CD4-positive, alpha-beta memory T cell (primary cell): ENCODE measurements around the gene HACE1. TPM values are rescaled to one million over a fixed set of nuclear protein-coding genes. Genes with fewer than 3 reads are reported as not detected.
"Not testable (repeated sequence)": the region's sequence is repeated elsewhere in the genome, so short reads cannot be mapped to it uniquely, and the experiment has no call there.

Source experiments
- CTCF ChIA-PET: fragments of 350-600 bp; sonication (Branson Sonifier 250); formaldehyde crosslinking; loops from one replicate; lab custom pipeline; 2021; ENCODE audit warnings: inconsistent platforms; ENCODE audit not compliant: partially characterized antibody; lab: Charles Lee
- POLR2A ChIA-PET: fragments of 350-600 bp; sonication (Branson Sonifier 250); formaldehyde crosslinking; loops from one replicate; lab custom pipeline; 2021; ENCODE audit not compliant: partially characterized antibody; lab: Charles Lee
- DNase-seq, 5 donors: peaks; one replicate each; pipeline versions ENCODE4 v3.0.0 to v3.0.0-alpha.2; 2020 to 2022; ENCODE audit warnings: mixed read lengths in 1 of 5
- H3K27ac ChIP-seq: one replicate; pipeline ENCODE4 v1.7.0; 2013; ENCODE audit warnings: low read depth, low read length
- H3K27me3 ChIP-seq: 2 replicates; pipeline ENCODE4 v1.7.0; 2013; ENCODE audit warnings: mild to moderate bottlenecking, low read length, moderate library complexity; ENCODE audit not compliant: insufficient read depth
- H3K36me3 ChIP-seq: 2 replicates; pipeline ENCODE4 v1.7.0; 2013; ENCODE audit warnings: mild to moderate bottlenecking, low read length, moderate library complexity; ENCODE audit not compliant: insufficient read depth
- H3K4me1 ChIP-seq: 2 replicates; pipeline ENCODE4 v1.7.0; 2013; ENCODE audit warnings: mild to moderate bottlenecking, low read length, moderate library complexity; ENCODE audit not compliant: insufficient read depth
- H3K4me3 ChIP-seq, 2 donors: one replicate each; pipeline ENCODE4 v1.7.0; 2013; ENCODE audit warnings: low read length in 2 of 2, mild to moderate bottlenecking in 1 of 2
- H3K9me3 ChIP-seq, 2 donors: one replicate each; pipeline ENCODE4 v1.7.0; 2013; ENCODE audit warnings: low read length in 2 of 2, control low read depth in 1 of 2; ENCODE audit not compliant: control insufficient read depth in 1 of 2
- H3K27ac Mint-ChIP-seq, 7 donors: one replicate each; pipeline ENCODE4 v1.8.0; 2020 to 2021; ENCODE audit warnings: mixed read lengths in 7 of 7, mild to moderate bottlenecking in 6 of 7, inconsistent platforms in 3 of 7, moderate library complexity in 3 of 7
- H3K27me3 Mint-ChIP-seq, 2 donors: one replicate each; pipeline ENCODE4 v1.8.0; 2020 to 2021; ENCODE audit warnings: mixed read lengths in 2 of 2
- H3K36me3 Mint-ChIP-seq, 2 donors: one replicate each; pipeline ENCODE4 v1.8.0; 2020 to 2021; ENCODE audit warnings: mixed read lengths in 2 of 2, inconsistent platforms in 1 of 2, mild to moderate bottlenecking in 1 of 2
- H3K4me1 Mint-ChIP-seq, 4 donors: one replicate each; pipeline ENCODE4 v1.8.0; 2020 to 2021; ENCODE audit warnings: mixed read lengths in 4 of 4, mild to moderate bottlenecking in 1 of 4
- H3K4me3 Mint-ChIP-seq, 8 donors: one replicate each; pipeline ENCODE4 v1.8.0; 2020 to 2021; ENCODE audit warnings: mixed read lengths in 8 of 8, mild to moderate bottlenecking in 7 of 8, moderate library complexity in 6 of 8, inconsistent platforms in 3 of 8
- H3K9me3 Mint-ChIP-seq, 8 donors: one replicate each; pipeline ENCODE4 v1.8.0; 2020 to 2021; ENCODE audit warnings: mixed read lengths in 8 of 8, mild to moderate bottlenecking in 5 of 8, inconsistent platforms in 3 of 8, moderate library complexity in 1 of 8
- intact Hi-C: fragments of 100-400 bp; cut with micrococcal nuclease; formaldehyde crosslinking; loops from one replicate; pipeline ENCODE4 v1.15.1; 2023
- polyA plus RNA-seq, 2 donors: library from polyadenylated mRNA; unstranded; fragments of 300-500 nt; fragmentation: Illumina TruSeq; gene quantifications; one replicate each; pipeline ENCODE4 v1.2.3, GENCODE V29; 2021
- total RNA-seq, 2 experiments: library from RNA; stranded (reverse); gene quantifications; one replicate each; pipeline ENCODE4 v1.2.3, GENCODE V29; 2021

Gene HACE1
- total RNA-seq: 10 to 100 TPM; 14.4 to 16.0 TPM
- 1 to 10 TPM; 3.6 to 5.1 TPM for polyA plus RNA-seq

DNA sequence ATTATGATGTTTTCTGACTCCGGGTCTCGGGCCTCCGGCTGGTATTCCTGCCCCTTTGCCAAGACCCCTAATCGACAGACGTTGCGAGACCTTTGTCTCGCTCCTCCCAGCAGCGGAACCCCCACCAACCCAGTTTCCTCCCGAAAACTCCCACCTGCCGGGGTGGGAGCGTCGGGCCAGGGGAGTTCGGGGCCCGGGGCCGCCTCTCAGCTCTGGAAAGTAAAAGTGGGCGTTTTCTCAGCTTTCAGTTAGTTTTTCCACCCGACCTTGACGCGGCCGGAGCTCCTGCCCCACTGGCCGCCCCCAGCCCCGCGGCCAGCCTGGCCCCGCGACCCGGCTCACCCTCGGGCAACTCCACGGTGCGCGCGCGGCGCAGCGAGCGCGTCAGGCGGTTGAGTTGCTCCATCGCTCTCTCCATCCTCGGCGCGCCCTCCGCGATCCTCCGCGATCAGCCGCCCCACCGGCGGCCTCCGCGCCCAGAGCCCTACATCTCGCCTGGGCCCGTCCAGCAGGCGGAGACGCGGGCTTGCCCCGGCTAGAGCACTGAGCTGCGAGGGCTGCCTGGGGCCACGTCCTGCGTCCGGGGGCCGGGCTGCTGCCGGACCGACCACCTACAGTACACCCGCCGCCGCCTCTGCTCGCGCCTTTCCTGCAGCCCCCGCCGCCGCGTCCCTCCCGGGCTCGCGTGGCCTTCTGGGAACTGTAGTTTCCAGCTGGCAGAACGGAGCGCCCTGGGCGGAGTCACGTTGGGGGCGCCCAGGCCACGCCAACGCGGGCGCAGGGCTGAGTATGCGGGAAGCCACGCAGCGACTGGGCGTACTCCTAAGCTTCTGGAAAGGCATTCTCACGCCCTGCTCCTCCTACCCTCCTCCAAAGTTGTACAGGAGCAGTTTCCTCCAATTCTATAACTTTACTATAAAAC lies at the start of gene HACE1:
TSS of gene HACE1 (minus strand) at position 695 of the 922 bp plus-strand sequence. CDS start at position 418, 277 bp downstream.
- H3K4me1 Mint-ChIP-seq: peaks cover 8 to 22% (median 16%) of the 10 kb centered on the region in 4 donors
- Histone ChIP-seq H3K27ac (peak within 1 kb of the TSS; percentile 38), H3K9me3 (no peaks in the 10 kb centered on the region), H3K4me1 (peaks cover 14% of the 10 kb centered on the region), H3K27me3 (no peaks in the 10 kb centered on the region), H3K36me3 (no peaks in the 10 kb centered on the region), H3K4me3 (peak within 1 kb of the TSS; percentile 48 to 94)
- peak within 1 kb of the TSS; percentile 66 to 89 (median 83) for H3K27ac Mint-ChIP-seq
- DNase-seq: peak; percentile 86 to 90 (median 89)
- H3K4me3 Mint-ChIP-seq: peak within 1 kb of the TSS; percentile 90 to 95 (median 92)
- CTCF ChIA-PET: interaction anchor here (1.0 to 1.5 kb wide), 5 partner anchors 8 to 176 kb away, joined by 3 to 6 read pairs (median 5); no protein-coding TSS in a partner anchor
- peaks cover 3 to 5% of the 10 kb centered on the region in 2 donors for H3K27me3 Mint-ChIP-seq
- POLR2A ChIA-PET: interaction anchor here (0.8 kb wide), 1 partner anchor 11 kb away, joined by 3 read pairs; no protein-coding TSS in a partner anchor
- no peaks in the 10 kb centered on the region for H3K9me3 Mint-ChIP-seq
- peaks cover 0 to 1% of the 10 kb centered on the region in 2 donors for H3K36me3 Mint-ChIP-seq
- intact Hi-C loops: loop anchor here (1.0 to 2.0 kb wide), 2 partner anchors 71 to 544 kb away; partner anchors contain the start of gene PREP

DNA sequence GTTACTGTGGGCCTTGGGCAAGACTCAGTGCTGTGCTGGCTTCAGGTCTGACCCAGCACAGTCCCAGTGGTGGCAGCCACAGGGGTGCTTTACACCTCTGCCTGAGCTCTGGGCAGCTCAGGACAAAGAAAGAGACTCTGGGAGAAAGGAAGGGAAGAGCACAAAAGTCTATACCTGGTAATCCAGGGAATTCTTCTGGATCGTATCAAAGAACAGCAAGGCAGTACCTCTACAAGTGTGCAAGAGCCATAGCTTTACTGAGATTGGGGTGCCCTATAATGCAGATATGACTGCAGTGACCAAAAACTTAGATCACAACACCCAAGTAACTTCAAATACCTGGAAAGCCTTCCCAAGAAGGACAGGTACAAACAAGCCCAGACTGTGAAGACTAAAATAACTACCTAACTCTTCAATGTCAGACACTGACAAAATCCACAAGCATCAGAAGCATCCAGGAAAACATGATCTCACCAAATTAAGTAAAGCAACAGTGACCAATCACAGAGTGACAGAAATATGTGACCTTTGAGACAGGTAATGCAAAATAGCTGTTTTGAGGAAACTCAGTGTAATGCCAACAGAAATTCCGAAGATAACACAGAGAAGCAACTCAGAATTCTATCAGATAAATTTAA lies 49.3 kb upstream of the HACE1 start:
- no peaks in the 10 kb centered on the region for H3K4me1 Mint-ChIP-seq
- intact Hi-C loops: no loop called here

DNA sequence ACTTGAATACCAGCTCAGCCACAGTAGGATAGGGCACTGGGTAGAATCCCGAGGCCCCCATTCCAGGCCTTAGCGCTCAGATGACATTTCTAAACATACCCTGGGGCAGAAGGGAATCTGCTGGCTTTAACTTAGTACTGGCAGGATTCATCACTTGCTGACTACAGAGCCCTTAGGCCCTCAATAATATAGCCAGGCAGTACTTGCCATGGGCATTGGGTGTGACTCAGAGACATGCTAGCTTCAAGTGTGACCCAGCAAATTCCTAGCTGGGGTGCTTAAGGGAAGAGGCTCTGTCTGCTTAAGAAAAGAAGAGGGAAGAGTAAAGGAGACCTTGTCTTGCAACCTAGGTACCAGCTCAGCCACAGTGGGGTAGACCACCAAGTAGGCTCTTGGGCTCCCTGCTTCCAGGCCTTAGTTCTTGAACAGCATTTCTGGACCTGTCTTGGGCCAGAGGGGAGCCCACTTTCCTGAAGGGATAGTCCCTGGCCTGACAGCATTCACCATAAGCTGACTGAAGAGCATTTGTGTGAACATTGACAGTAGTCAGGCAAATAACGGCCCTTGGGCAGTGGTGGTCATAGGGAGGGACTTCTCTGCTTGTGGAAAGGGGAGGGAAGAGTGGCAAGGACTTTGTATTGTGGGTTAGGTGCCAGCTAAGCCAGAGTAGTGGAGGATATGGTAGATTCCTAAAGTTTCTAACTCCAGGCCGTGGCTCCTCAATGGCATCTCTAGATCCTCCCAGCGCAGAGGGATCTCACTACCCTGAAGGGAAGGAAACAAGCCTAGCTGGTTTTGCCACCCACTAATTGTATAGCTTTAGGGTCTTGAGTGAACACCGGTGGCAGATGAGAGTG lies 48.5 kb upstream of the HACE1 start:
- intact Hi-C loops: no loop called here

More for the DNA sequence above, 49.3 kb upstream of the HACE1 start:
- no peak overlapping the region for H3K27ac ChIP-seq
- H3K9me3 ChIP-seq: no peaks in the 10 kb centered on the region
- no peaks in the 10 kb centered on the region for H3K36me3 ChIP-seq
- H3K4me1 ChIP-seq: no peaks in the 10 kb centered on the region
- DNase-seq: no peak
- Mint-ChIP-seq H3K36me3 (no peaks in the 10 kb centered on the region), H3K9me3 (peaks cover 0 to 8% (median 4%) of the 10 kb centered on the region in 8 donors), H3K4me3 (no peak overlapping the region), H3K27me3 (peaks cover 5 to 12% of the 10 kb centered on the region in 2 donors), H3K27ac (no peak overlapping the region)
- no peak overlapping the region for H3K4me3 ChIP-seq
- H3K27me3 ChIP-seq: no peaks in the 10 kb centered on the region
- CTCF ChIA-PET: no interaction called here
- POLR2A ChIA-PET: no interaction called here

GRCh38 chr6:104898893-104899292 lies 39.2 kb upstream of the HACE1 start:
- H3K9me3 ChIP-seq, H3K36me3 ChIP-seq, intact Hi-C loops, H3K9me3 Mint-ChIP-seq, H3K4me1 ChIP-seq, H3K27me3 ChIP-seq, H3K4me1 Mint-ChIP-seq, DNase-seq, POLR2A ChIA-PET, H3K27ac Mint-ChIP-seq, H3K36me3 Mint-ChIP-seq, H3K4me3 Mint-ChIP-seq, H3K27ac ChIP-seq, H3K4me3 ChIP-seq: not testable (repeated sequence)
- H3K27me3 Mint-ChIP-seq: peaks cover 5 to 12% of the 10 kb centered on the region in 2 donors
- CTCF ChIA-PET: interaction anchor here (1.2 kb wide), 1 partner anchor 9 kb away, joined by 3 read pairs; no protein-coding TSS in a partner anchor

More for the DNA sequence above, 48.5 kb upstream of the HACE1 start:
- Histone ChIP-seq H3K27ac (no peak overlapping the region), H3K4me3 (no peak overlapping the region), H3K27me3 (no peaks in the 10 kb centered on the region), H3K9me3 (no peaks in the 10 kb centered on the region), H3K4me1 (no peaks in the 10 kb centered on the region), H3K36me3 (no peaks in the 10 kb centered on the region)
- Mint-ChIP-seq H3K9me3 (peaks cover 0 to 8% (median 4%) of the 10 kb centered on the region in 8 donors), H3K36me3 (no peaks in the 10 kb centered on the region), H3K4me1 (no peaks in the 10 kb centered on the region), H3K27me3 (peaks cover 6 to 11% of the 10 kb centered on the region in 2 donors), H3K27ac (no peak overlapping the region), H3K4me3 (no peak overlapping the region)
- no peak for DNase-seq
- POLR2A ChIA-PET: no interaction called here
- CTCF ChIA-PET: no interaction called here

DNA sequence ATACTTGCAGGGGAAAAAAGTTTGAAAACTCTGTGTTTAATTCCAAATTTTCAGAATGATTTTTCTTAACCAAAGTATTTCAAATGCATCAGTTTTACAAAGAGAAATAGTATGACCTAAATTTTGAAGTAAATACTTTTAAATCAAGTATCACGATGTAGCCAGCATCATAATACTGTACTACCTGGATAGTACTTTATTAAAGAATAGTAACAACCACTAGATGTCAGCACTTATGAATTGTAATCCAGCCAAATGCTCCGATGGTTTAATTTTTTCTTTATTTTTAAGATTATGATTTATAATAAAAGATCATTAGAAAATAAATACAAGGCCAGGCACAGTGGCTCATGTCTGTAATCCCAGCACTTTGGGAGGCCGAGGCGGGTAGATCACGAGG lies 37.2 kb upstream of the HACE1 start:
- H3K9me3 ChIP-seq: no peaks in the 10 kb centered on the region
- Mint-ChIP-seq H3K4me3 (no peak overlapping the region), H3K36me3 (peaks cover 0 to 5% of the 10 kb centered on the region in 2 donors), H3K9me3 (peaks cover 0 to 6% (median 4%) of the 10 kb centered on the region in 8 donors), H3K27me3 (peaks cover 9 to 12% of the 10 kb centered on the region in 2 donors), H3K4me1 (peaks cover 0 to 3% (median 0%) of the 10 kb centered on the region in 4 donors), H3K27ac (no peak overlapping the region)
- no peaks in the 10 kb centered on the region for H3K27me3 ChIP-seq
- ChIA-PET POLR2A (no interaction called here), CTCF (interaction anchor here (1.4 kb wide), 1 partner anchor 25 kb away, joined by 3 read pairs; no protein-coding TSS in a partner anchor)
- DNase-seq: no peak
- no peaks in the 10 kb centered on the region for H3K36me3 ChIP-seq
- H3K4me1 ChIP-seq: no peaks in the 10 kb centered on the region
- intact Hi-C loops: no loop called here
- H3K27ac ChIP-seq: no peak overlapping the region
- no peak overlapping the region for H3K4me3 ChIP-seq

DNA sequence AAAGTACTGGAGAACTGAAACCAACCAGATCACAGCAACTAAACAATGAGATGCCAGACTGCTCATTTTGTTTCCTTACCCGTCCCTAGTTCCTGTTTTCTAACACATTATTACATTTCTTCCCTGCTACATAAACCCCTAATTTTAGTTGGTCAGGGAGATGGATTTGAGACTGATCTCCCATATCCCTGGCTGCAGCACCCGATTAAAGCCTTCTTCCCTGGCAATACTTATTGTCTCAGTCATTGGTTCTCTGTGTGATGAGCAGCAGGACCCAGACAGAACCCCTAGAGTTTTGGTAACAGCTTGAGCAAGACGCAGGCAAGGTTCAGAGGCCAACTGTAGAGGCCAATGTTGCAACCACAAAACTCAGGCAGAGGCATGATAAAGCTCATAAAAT lies 28.3 kb upstream of the HACE1 start:
- H3K36me3 ChIP-seq: no peaks in the 10 kb centered on the region
- H3K9me3 ChIP-seq: no peaks in the 10 kb centered on the region
- POLR2A ChIA-PET: no interaction called here
- Mint-ChIP-seq H3K9me3 (peaks cover 0 to 8% (median 5%) of the 10 kb centered on the region in 8 donors), H3K4me1 (no peaks in the 10 kb centered on the region), H3K27me3 (peaks cover 7 to 14% of the 10 kb centered on the region in 2 donors), H3K27ac (no peak overlapping the region), H3K36me3 (no peaks in the 10 kb centered on the region), H3K4me3 (no peak overlapping the region)
- intact Hi-C loops: no loop called here
- no peak for DNase-seq
- CTCF ChIA-PET: no interaction called here
- no peak overlapping the region for H3K27ac ChIP-seq
- no peak overlapping the region for H3K4me3 ChIP-seq
- no peaks in the 10 kb centered on the region for H3K4me1 ChIP-seq
- no peaks in the 10 kb centered on the region for H3K27me3 ChIP-seq
